WTC11 (cell line): ENCODE data around the gene MAP2K1.

ENCODE experiments used
- AFF4 ChIP-seq: sonication (generic); formaldehyde crosslinking; IDR thresholded peaks from 2 replicates; pipeline ENCODE4 v1.8.1; 2023; ENCODE audit warnings: mild to moderate bottlenecking, missing genetic modification reagents, borderline replicate concordance
- CTCF ChIP-seq: fragments of 200-600 bp; IDR thresholded peaks from 2 replicates; pipeline ENCODE4 v1.8.0; 2022; ENCODE audit warnings: antibody characterized with exemption
- FOXK1 ChIP-seq: sonication (generic); formaldehyde crosslinking; IDR thresholded peaks from 2 replicates; pipeline ENCODE4 v1.8.0; 2022; ENCODE audit warnings: mild to moderate bottlenecking, moderate library complexity, missing genetic modification reagents
- KAT7 ChIP-seq: sonication (generic); formaldehyde crosslinking; IDR thresholded peaks from 2 replicates; pipeline ENCODE4 v1.8.1; 2023; ENCODE audit warnings: missing genetic modification reagents, mild to moderate bottlenecking, borderline replicate concordance
- MAX ChIP-seq: sonication (generic); formaldehyde crosslinking; IDR thresholded peaks from 2 replicates; pipeline ENCODE4 v1.8.0; 2022; ENCODE audit warnings: mild to moderate bottlenecking, missing genetic modification reagents
- NR1H2 ChIP-seq: sonication (generic); formaldehyde crosslinking; IDR thresholded peaks from 2 replicates; pipeline ENCODE4 v1.9.0; 2021; ENCODE audit warnings: mild to moderate bottlenecking, moderate library complexity, missing genetic modification reagents
- RELA ChIP-seq: sonication (generic); formaldehyde crosslinking; IDR thresholded peaks from 2 replicates; pipeline ENCODE4 v1.8.1; 2022; ENCODE audit warnings: missing genetic modification reagents, mild to moderate bottlenecking, borderline replicate concordance
- SP1 ChIP-seq: sonication (generic); formaldehyde crosslinking; conservative IDR thresholded peaks from 2 replicates; pipeline ENCODE4 v1.8.1; 2022; ENCODE audit warnings: missing genetic modification reagents
- STAT6 ChIP-seq: sonication (generic); formaldehyde crosslinking; conservative IDR thresholded peaks from 2 replicates; pipeline ENCODE4 v1.8.1; 2023; ENCODE audit warnings: mild to moderate bottlenecking, low read depth, missing genetic modification reagents, moderate library complexity
- TCF7 ChIP-seq: sonication (generic); formaldehyde crosslinking; IDR thresholded peaks from 2 replicates; pipeline ENCODE4 v1.8.0; 2022; ENCODE audit warnings: mild to moderate bottlenecking, low read depth, missing genetic modification reagents, moderate library complexity
- ZBTB21 ChIP-seq: sonication (generic); formaldehyde crosslinking; IDR thresholded peaks from 2 replicates; pipeline ENCODE4 v1.8.1; 2023; ENCODE audit warnings: mild to moderate bottlenecking, missing genetic modification reagents, borderline replicate concordance
- ZNF263 ChIP-seq: sonication (generic); formaldehyde crosslinking; IDR thresholded peaks from 2 replicates; pipeline ENCODE4 v1.8.1; 2022; ENCODE audit warnings: low read depth, mild to moderate bottlenecking, moderate library complexity, missing genetic modification reagents
- ZNF281 ChIP-seq: sonication (generic); formaldehyde crosslinking; IDR thresholded peaks from 2 replicates; pipeline ENCODE4 v1.8.0; 2023; ENCODE audit warnings: mild to moderate bottlenecking, missing genetic modification reagents

- TF ChIP-seq TCF7 (CRISPR knock-in tag) (no peak), FOXK1 (CRISPR knock-in tag) (no peak), KAT7 (no peak), ZBTB21 (CRISPR knock-in tag) (no peak), CTCF (no peak), STAT6 (CRISPR knock-in tag) (no peak), ZNF263 (CRISPR knock-in tag) (no peak), SP1 (no peak), NR1H2 (CRISPR knock-in tag) (no peak), ZNF281 (CRISPR knock-in tag) (no peak), MAX (no peak), AFF4 (CRISPR knock-in tag) (no peak), RELA (no peak)
These were observed 69.5 kb downstream of the MAP2K1 start for GRCh38 chr15:66456211-66456610.
